Measurements from ENCODE around the gene GNB5. TPM values are rescaled to one million over a fixed set of nuclear protein-coding genes. Genes with fewer than 3 reads are reported as not detected.
"Not testable (repeated sequence)": the region's sequence is repeated elsewhere in the genome, so short reads cannot be mapped to it uniquely, and the experiment has no call there.

Gene GNB5
- total RNA-seq, 1 experiment from 2014 or later = 58.7 TPM

GRCh38 chr15:52097180-52097579 is 94.0 kb downstream of the GNB5 start:
- peak overlapping the region; percentile 53; the same call in 1 of the 2 replicates for H3K27ac ChIP-seq (ENCODE audit: low read length)
- no peaks in the 10 kb centered on the region for H3K9me3 ChIP-seq (ENCODE audit: control insufficient read depth, insufficient read depth, low read depth, low read length)
- intact Hi-C loops (cut with micrococcal nuclease; ENCODE audit: unreplicated experiment) (no loop called here), in situ Hi-C loops (cut with HindIII; ENCODE audit: low pct_unique_long_range_greater_than_20kb, low sequenced_read_pairs) (no loop called here)
- ChIA-PET POLR2A (interaction anchor here (0.6 kb wide), 1 partner anchor 17 kb away, joined by 3 read pairs; no protein-coding TSS in a partner anchor), CTCF (interaction anchor here (0.6 kb wide), 1 partner anchor 132 kb away, joined by 6 read pairs; no protein-coding TSS in a partner anchor)
- no peaks in the 10 kb centered on the region for H3K27me3 ChIP-seq (ENCODE audit: control insufficient read depth, insufficient read depth, low read length)
- H3K4me3 ChIP-seq (ENCODE audit: low read depth in 2 of 2, low read length in 2 of 2) = no peak overlapping the region
- no TSS peak for BruUV-seq (replicated peaks)
- H3K4me1 ChIP-seq (ENCODE audit: control insufficient read depth, insufficient read depth, low read length) = peaks cover 44% of the 10 kb centered on the region
- TF ChIP-seq, protein P1, sequence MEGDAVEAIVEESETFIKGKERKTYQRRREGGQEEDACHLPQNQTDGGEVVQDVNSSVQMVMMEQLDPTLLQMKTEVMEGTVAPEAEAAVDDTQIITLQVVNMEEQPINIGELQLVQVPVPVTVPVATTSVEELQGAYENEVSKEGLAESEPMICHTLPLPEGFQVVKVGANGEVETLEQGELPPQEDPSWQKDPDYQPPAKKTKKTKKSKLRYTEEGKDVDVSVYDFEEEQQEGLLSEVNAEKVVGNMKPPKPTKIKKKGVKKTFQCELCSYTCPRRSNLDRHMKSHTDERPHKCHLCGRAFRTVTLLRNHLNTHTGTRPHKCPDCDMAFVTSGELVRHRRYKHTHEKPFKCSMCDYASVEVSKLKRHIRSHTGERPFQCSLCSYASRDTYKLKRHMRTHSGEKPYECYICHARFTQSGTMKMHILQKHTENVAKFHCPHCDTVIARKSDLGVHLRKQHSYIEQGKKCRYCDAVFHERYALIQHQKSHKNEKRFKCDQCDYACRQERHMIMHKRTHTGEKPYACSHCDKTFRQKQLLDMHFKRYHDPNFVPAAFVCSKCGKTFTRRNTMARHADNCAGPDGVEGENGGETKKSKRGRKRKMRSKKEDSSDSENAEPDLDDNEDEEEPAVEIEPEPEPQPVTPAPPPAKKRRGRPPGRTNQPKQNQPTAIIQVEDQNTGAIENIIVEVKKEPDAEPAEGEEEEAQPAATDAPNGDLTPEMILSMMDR (IDR thresholded peaks at IDR 0.05) = no peak
- TF ChIP-seq TCF7L2 (IDR thresholded peaks at IDR 0.05; ENCODE audit: low read depth, low read length) = no peak
- no peak for TF ChIP-seq POLR2AphosphoS5 (IDR thresholded peaks at IDR 0.05; ENCODE audit: low read depth, low read length)
- TF ChIP-seq SIN3A (IDR thresholded peaks at IDR 0.05; ENCODE audit: borderline replicate concordance, insufficient read depth, low read depth, low read length) = no peak
- no peak for TF ChIP-seq REST (IDR thresholded peaks at IDR 0.05; ENCODE audit: insufficient read depth in 1 of 2, low read depth in 2 of 2, low read length in 1 of 2)
- ATAC-seq (no peak), DNase-seq (ENCODE audit: low read depth, low spot score) (no peak)
- no peaks in the 10 kb centered on the region for H3K36me3 ChIP-seq (ENCODE audit: control insufficient read depth, insufficient read depth, low read length)

DNA sequence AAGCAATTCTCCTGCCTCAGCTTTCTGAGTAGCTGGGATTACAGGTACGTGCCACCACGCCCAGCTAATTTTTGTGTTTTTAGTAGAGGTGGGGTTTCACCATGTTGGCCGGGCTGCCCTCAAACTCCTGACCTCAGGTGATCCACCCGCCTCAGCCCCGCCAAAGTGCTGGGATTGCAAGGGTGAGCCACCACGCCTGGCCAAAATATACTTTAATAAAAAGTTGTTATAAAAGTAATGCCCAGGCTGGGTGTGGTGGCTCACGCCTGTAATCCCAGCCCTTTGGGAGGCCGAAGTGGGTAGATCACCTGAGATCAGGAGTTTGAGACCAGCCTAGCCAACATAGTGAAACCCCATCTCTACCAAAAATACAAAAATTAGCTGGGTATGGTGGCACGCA is 94.7 kb downstream of the GNB5 start:
- in situ Hi-C loops (cut with HindIII; ENCODE audit: low pct_unique_long_range_greater_than_20kb, low sequenced_read_pairs); DNase-seq (ENCODE audit: low read depth, low spot score); BruUV-seq (replicated peaks); H3K27me3 ChIP-seq (ENCODE audit: control insufficient read depth, insufficient read depth, low read length); POLR2A ChIA-PET; H3K4me3 ChIP-seq (ENCODE audit: low read depth in 2 of 2, low read length in 2 of 2); CTCF ChIA-PET; intact Hi-C loops (cut with micrococcal nuclease; ENCODE audit: unreplicated experiment); H3K36me3 ChIP-seq (ENCODE audit: control insufficient read depth, insufficient read depth, low read length); ATAC-seq; H3K9me3 ChIP-seq (ENCODE audit: control insufficient read depth, insufficient read depth, low read depth, low read length): not testable (repeated sequence)
- H3K4me1 ChIP-seq (ENCODE audit: control insufficient read depth, insufficient read depth, low read length) = peaks cover 39% of the 10 kb centered on the region
- H3K27ac ChIP-seq (ENCODE audit: low read length) = peak overlapping the region; percentile 53; the same call in 1 of the 2 replicates

DNA sequence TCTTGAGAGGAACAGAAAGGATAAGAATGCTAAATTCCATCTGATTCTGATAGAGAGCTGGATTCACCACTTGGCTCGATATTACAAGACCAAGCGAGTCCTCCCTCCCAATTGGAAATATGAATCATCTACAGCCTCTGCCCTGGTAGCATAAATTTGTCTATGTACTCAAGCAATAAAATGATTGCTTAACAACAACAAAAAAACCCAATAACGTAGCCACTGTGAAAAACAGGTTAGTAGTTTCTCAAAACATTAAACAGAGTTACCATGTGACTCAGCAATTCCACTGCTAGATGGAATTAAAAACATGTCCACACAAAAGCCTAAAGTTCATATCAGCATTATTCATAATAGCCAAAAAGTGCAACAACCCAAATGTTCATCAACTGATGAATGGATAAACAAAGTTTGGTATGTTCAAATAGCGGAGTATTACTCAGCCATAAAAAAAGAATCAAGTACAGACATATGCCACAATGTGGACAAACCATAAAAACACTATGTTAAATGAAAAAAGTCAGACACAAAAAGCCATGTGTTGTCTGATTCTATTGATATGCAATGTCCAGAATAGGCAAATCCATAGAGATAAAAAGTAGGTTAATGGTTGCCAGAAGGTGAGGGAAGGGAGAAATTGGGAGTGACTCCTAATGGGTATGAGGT is 95.5 kb downstream of the GNB5 start:
- intact Hi-C loops (cut with micrococcal nuclease; ENCODE audit: unreplicated experiment) (no loop called here), in situ Hi-C loops (cut with HindIII; ENCODE audit: low pct_unique_long_range_greater_than_20kb, low sequenced_read_pairs) (no loop called here)
- Histone ChIP-seq H3K9me3 (ENCODE audit: control insufficient read depth, insufficient read depth, low read depth, low read length) (no peaks in the 10 kb centered on the region), H3K27me3 (ENCODE audit: control insufficient read depth, insufficient read depth, low read length) (no peaks in the 10 kb centered on the region), H3K4me1 (ENCODE audit: control insufficient read depth, insufficient read depth, low read length) (peaks cover 34% of the 10 kb centered on the region), H3K36me3 (ENCODE audit: control insufficient read depth, insufficient read depth, low read length) (no peaks in the 10 kb centered on the region), H3K4me3 (ENCODE audit: low read depth in 2 of 2, low read length in 2 of 2) (no peak overlapping the region), H3K27ac (ENCODE audit: low read length) (peak overlapping the region; percentile 86)
- ATAC-seq (peak; percentile 19; the same call in 1 of the 2 replicates), DNase-seq (ENCODE audit: low read depth, low spot score) (peak; percentile 82)
- CTCF ChIA-PET = no interaction called here
- POLR2A ChIA-PET = no interaction called here
- BruUV-seq (replicated peaks) = no TSS peak
- TF ChIP-seq, protein P1 (IDR thresholded peaks at IDR 0.05) = no peak
- TF ChIP-seq POLR2AphosphoS5 (IDR thresholded peaks at IDR 0.05; ENCODE audit: low read depth, low read length) (no peak; the same call in 1 of the 2 replicates), SIN3A (IDR thresholded peaks at IDR 0.05; ENCODE audit: borderline replicate concordance, insufficient read depth, low read depth, low read length) (no peak), TCF7L2 (IDR thresholded peaks at IDR 0.05; ENCODE audit: low read depth, low read length) (no peak), REST (IDR thresholded peaks at IDR 0.05; ENCODE audit: insufficient read depth in 1 of 2, low read depth in 2 of 2, low read length in 1 of 2) (no peak)

All from Panc1 (cell line).